Calu3 (cell line): ENCODE results near the gene CALML6. TPM values are rescaled to one million over a fixed set of nuclear protein-coding genes. Genes with fewer than 3 reads are reported as not detected.

Source experiments
- BruUV-seq: library from RNA; stranded (reverse); fragments of 400-500 nt; replicated peaks from 2 replicates; lab custom pipeline; 2021; lab: Mats Ljungman, UMichigan
- CTCF ChIA-PET: fragments of 300-600 bp; sonication (Branson Sonifier 250); formaldehyde crosslinking; loops from one replicate; lab custom pipeline; 2022; ENCODE audit warnings: antibody characterized with exemption; lab: Charles Lee
- DNase-seq: peaks from one replicate; pipeline ENCODE4 v3.0.0; 2022
- H3K27ac Mint-ChIP-seq: one replicate; pipeline ENCODE4 v1.8.0; 2022; ENCODE audit warnings: mixed read lengths; ENCODE audit not compliant: unreplicated experiment
- H3K27me3 Mint-ChIP-seq: one replicate; pipeline ENCODE4 v1.8.0; 2022; ENCODE audit warnings: mixed read lengths; ENCODE audit not compliant: unreplicated experiment
- H3K36me3 Mint-ChIP-seq: one replicate; pipeline ENCODE4 v1.8.0; 2022; ENCODE audit warnings: mild to moderate bottlenecking, moderate library complexity, mixed read lengths; ENCODE audit not compliant: insufficient read depth, unreplicated experiment
- H3K4me1 Mint-ChIP-seq: one replicate; pipeline ENCODE4 v1.8.0; 2022; ENCODE audit warnings: mild to moderate bottlenecking, low read depth, mixed read lengths; ENCODE audit not compliant: unreplicated experiment
- H3K4me3 Mint-ChIP-seq: one replicate; pipeline ENCODE4 v1.8.0; 2022; ENCODE audit warnings: mild to moderate bottlenecking, low read depth, moderate library complexity, mixed read lengths; ENCODE audit not compliant: unreplicated experiment
- H3K9me3 Mint-ChIP-seq: one replicate; pipeline ENCODE4 v1.8.0; 2022; ENCODE audit warnings: low read depth, mixed read lengths; ENCODE audit not compliant: unreplicated experiment
- CTCF ChIP-seq: fragments of 200-600 bp; IDR thresholded peaks from one replicate; pipeline ENCODE4 v1.8.0; 2022; ENCODE audit warnings: antibody characterized with exemption; ENCODE audit not compliant: unreplicated experiment
- intact Hi-C: fragments of 100-400 bp; cut with micrococcal nuclease; formaldehyde crosslinking; loops from one replicate; pipeline ENCODE4 v1.10.0; 2022; ENCODE audit not compliant: unreplicated experiment
- total RNA-seq: library from RNA; stranded (reverse); gene quantifications from 2 replicates; pipeline ENCODE4 v1.2.3, GENCODE V29; 2022

Gene CALML6
- total RNA-seq, 1 experiment from 2014 or later, result 0.59 TPM

DNA sequence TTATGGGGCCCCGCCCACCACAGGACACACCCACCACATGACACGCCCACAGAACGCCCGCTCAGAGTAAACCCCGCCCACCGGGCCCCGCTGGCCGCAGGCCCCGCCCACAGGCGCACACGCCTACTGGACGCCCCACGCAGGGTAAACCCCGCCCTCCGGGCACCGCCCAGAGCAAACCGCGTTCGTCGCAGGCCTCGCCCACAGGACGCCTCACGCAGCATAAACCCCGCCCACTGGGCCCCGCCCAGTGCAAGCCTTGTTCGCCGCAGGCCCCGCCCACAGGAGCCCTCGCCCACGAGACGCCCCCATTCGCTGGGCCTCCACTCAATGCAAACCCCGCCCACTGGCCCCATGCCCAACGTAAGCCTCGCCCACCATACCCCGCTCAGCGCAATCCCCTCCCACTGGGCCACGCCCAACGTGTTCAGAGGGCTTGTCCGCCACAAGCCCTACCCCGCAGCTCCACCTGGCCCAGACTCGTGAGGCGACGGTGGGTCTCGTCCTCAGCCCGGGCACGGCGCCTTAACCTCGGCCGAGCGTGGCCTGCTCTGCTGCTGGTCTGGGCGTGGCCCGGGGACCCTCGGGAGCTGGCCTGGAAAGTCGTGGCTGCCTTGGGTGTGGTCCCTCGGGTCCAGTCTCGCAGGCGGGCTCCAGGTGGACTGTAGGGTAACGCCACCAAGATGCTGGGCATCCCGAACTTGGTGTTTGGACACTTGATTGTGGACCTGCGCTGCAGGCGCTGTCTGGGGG, 4.4 kb downstream of the CALML6 start:
- CTCF ChIA-PET, result no interaction called here
- Mint-ChIP-seq H3K4me1 (no peaks in the 10 kb centered on the region), H3K4me3 (peak overlapping the region; percentile 67), H3K27ac (no peak overlapping the region), H3K27me3 (peaks cover 5% of the 10 kb centered on the region), H3K36me3 (peaks cover 14% of the 10 kb centered on the region), H3K9me3 (no peaks in the 10 kb centered on the region)
- intact Hi-C loops, result no loop called here
- DNase-seq, result peak; percentile 99
- BruUV-seq, result no TSS peak
- TF ChIP-seq CTCF, result no peak

- no peaks in the 10 kb centered on the region for H3K9me3 Mint-ChIP-seq
- peak overlapping the region; percentile 67 for H3K4me3 Mint-ChIP-seq
- no peak for DNase-seq
- H3K27ac Mint-ChIP-seq, result no peak overlapping the region
- intact Hi-C loops, result no loop called here
- peaks cover 14% of the 10 kb centered on the region for H3K36me3 Mint-ChIP-seq
- CTCF ChIA-PET, result no interaction called here
- TF ChIP-seq CTCF, result no peak
- no peaks in the 10 kb centered on the region for H3K4me1 Mint-ChIP-seq
- H3K27me3 Mint-ChIP-seq, result peaks cover 12% of the 10 kb centered on the region
- no TSS peak for BruUV-seq
Measured at GRCh38 chr1:1920057-1920607, 5.1 kb downstream of the CALML6 start.

GRCh38 chr1:1920608-1921458, 5.8 kb downstream of the CALML6 start:
- H3K27ac Mint-ChIP-seq, result no peak overlapping the region
- peaks cover 13% of the 10 kb centered on the region for H3K36me3 Mint-ChIP-seq
- no TSS peak for BruUV-seq
- H3K4me3 Mint-ChIP-seq, result no peak overlapping the region
- intact Hi-C loops, result no loop called here
- no peak for TF ChIP-seq CTCF
- H3K9me3 Mint-ChIP-seq, result no peaks in the 10 kb centered on the region
- DNase-seq, result no peak
- CTCF ChIA-PET, result no interaction called here
- H3K4me1 Mint-ChIP-seq, result no peaks in the 10 kb centered on the region
- H3K27me3 Mint-ChIP-seq, result peaks cover 19% of the 10 kb centered on the region

- no peak for DNase-seq
- intact Hi-C loops, result no loop called here
- no TSS peak for BruUV-seq
- H3K4me1 Mint-ChIP-seq, result no peaks in the 10 kb centered on the region
- H3K27ac Mint-ChIP-seq, result no peak overlapping the region
- H3K9me3 Mint-ChIP-seq, result no peaks in the 10 kb centered on the region
- CTCF ChIA-PET, result no interaction called here
- H3K4me3 Mint-ChIP-seq, result no peak overlapping the region
- peaks cover 25% of the 10 kb centered on the region for H3K27me3 Mint-ChIP-seq
- TF ChIP-seq CTCF, result no peak
- H3K36me3 Mint-ChIP-seq, result peaks cover 9% of the 10 kb centered on the region
Measured at GRCh38 chr1:1921459-1921862, 6.4 kb downstream of the CALML6 start.
